ENCODE measurements around the gene AFF1.

Gene AFF1

GRCh38 chr4:86910820-86911684 lies 23.8 kb upstream of the AFF1 start:
- TF ChIP-seq ZNF274 (IDR thresholded peaks at IDR 0.05; ENCODE audit: low read depth, low read length) = no peak
- H3K4me3 ChIP-seq (ENCODE audit: low read length) = no peak overlapping the region

DNA sequence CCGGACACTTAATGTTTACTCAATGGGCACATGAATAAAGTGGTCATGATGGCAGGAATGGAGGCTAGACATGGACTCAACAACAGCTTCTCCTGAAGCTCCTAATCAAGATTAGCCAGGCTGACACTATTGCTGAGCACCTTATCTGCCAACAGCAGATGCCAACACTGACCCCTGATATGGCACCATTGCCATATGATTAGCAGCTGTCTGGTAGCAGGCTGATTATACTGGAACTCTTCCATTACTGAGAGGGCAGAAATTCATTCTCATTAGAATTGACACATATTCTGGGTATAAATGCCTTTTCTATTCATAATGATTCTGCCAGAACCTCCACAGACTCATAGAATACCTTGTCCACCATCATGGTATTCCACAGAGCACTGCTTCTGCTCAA lies 18.4 kb upstream of the AFF1 start:
- H3K4me3 ChIP-seq (ENCODE audit: low read length) = no peak overlapping the region
- no peak for TF ChIP-seq ZNF274 (IDR thresholded peaks at IDR 0.05; ENCODE audit: low read depth, low read length)

DNA sequence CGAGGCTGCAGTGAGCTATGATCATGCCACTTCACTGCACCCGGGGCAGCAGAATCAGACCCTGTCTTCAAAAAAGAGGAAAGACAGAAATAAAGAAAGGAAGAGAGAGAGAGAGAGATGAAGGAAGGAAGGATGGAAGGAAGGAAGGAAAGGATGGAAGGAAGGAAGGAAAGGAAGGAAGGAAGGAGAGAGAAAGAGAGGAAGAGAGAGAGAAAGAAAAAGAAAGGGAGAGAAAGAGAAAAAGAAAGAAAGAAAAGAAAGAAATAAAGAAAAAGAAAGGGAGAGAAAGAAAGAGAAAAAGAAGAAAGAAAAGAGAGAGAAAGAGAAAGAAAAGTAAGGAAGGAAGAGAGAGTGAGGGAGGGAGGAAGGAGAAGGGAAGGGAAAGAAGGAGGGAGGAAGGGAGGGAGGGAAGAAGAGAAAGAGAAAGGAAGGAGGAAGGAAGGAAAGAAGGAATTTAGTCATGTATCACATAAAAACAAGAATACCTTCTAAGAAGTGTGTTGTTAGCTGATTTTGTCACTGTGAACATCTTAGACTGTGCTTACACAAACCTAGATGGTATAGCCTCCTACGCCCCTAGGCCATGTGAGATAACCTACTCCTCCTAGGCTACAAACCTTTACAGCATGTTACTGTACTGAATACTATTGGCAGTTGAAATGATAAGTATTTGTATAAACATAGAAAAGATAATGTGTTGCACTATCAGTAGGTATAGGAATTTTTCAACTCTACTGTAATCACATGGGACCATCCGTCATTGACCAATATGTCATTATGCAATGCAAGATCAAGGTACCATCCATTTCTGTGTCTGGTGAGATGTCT lies 17.4 kb upstream of the AFF1 start:
- no peak overlapping the region for H3K4me3 ChIP-seq (ENCODE audit: low read length)
- no peak for TF ChIP-seq ZNF274 (IDR thresholded peaks at IDR 0.05; ENCODE audit: low read depth, low read length)

GRCh38 chr4:86918539-86919072 lies 16.2 kb upstream of the AFF1 start:
- no peak for TF ChIP-seq ZNF274 (IDR thresholded peaks at IDR 0.05; ENCODE audit: low read depth, low read length)
- H3K4me3 ChIP-seq (ENCODE audit: low read length) = no peak overlapping the region

DNA sequence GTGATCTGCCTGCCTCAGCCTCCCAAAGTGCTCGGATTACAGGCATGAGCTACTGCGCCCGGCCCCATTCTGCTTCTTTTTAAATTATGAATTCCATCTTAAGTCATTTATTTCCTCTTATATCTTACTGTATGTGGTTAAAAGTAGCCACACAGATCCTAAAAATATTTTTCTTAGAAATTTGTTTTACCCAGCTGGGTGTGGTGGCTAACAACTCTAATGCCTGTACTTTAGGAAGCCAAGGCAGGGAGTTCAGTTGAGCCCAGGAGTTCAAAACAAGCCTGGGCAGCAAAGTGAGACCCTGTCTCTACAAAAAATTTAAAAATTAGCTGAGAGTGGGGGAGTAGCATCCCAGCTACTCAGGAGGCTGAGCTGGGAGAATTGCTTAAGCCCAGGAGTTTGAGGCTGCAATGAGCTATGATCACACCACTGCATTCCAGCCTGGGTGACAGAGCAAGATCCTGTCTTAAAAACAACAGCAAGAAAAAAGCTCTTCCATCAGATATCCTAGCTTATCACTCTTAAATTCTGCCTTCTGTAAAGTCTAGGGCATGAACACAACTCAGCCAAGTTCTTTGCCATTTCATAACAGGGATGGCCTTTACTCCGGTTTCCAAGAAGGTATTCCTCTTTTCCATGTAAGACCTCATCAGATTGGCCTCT lies 15.1 kb upstream of the AFF1 start:
- no peak for TF ChIP-seq ZNF274 (IDR thresholded peaks at IDR 0.05; ENCODE audit: low read depth, low read length)
- no peak overlapping the region for H3K4me3 ChIP-seq (ENCODE audit: low read length)

GRCh38 chr4:86921608-86922252 lies 13.1 kb upstream of the AFF1 start:
- no peak for TF ChIP-seq ZNF274 (IDR thresholded peaks at IDR 0.05; ENCODE audit: low read depth, low read length)
- H3K4me3 ChIP-seq (ENCODE audit: low read length) = no peak overlapping the region

GRCh38 chr4:86924811-86925210 lies 10.0 kb upstream of the AFF1 start:
- no peak for TF ChIP-seq ZNF274 (IDR thresholded peaks at IDR 0.05; ENCODE audit: low read depth, low read length)
- no peak overlapping the region for H3K4me3 ChIP-seq (ENCODE audit: low read length)

DNA sequence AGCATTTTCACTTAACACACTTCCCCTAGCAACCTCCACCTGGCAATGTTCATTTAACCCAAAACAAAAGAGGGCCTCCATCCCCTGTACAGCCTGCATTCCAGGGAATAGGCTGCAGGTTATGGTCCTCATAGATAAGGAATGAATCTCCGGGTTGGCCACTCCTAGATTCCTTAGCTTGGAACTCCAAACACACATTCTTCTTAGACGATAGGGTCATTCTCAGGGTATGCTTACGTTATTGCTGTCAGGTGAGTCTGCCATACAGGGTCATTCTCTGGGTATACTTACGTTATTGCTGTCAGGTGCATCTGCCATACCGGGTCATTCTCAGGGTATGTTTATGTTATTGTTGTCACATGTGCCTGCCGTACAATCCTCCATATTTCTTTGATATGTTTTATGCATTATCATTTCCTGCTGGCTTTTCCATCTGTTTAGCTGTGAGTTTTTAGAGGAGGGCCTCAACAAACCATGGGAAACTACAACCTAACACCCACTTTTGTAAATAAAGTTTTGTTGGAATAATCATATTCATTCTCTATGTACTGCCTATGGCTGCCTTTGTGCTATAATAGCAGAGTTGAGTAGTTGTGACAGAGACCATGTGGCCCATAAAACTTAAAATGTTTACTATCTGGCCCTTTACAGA lies 8.2 kb upstream of the AFF1 start:
- TF ChIP-seq ZNF274 (IDR thresholded peaks at IDR 0.05; ENCODE audit: low read depth, low read length) = no peak
- no peak overlapping the region for H3K4me3 ChIP-seq (ENCODE audit: low read length)

- TF ChIP-seq ZNF274 (IDR thresholded peaks at IDR 0.05; ENCODE audit: low read depth, low read length) = no peak
- no peak overlapping the region for H3K4me3 ChIP-seq (ENCODE audit: low read length)
Measured at GRCh38 chr4:86927843-86928395, 6.9 kb upstream of the AFF1 start.

GRCh38 chr4:86928400-86929255 lies 6.2 kb upstream of the AFF1 start:
- TF ChIP-seq ZNF274 (IDR thresholded peaks at IDR 0.05; ENCODE audit: low read depth, low read length) = no peak
- H3K4me3 ChIP-seq (ENCODE audit: low read length) = no peak overlapping the region

- H3K4me3 ChIP-seq (ENCODE audit: low read length) = peak overlapping the region; percentile 100
Measured at GRCh38 chr4:86934147-86934770, 552 bp upstream of the AFF1 start.

DNA sequence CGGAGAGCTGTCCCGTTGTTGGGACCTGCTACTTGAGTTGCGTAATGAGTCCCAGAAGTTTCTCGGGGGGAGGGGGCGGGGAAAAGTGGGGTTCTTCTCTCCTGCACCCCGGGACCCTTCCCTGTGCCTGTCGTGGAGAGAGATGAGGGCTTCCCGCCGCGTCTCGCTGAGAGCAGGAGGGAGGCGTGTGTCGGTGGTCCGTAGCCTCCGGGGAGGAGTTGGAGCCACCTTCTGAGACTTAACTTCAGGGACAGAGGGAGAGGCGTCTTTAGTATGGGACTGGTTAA lies 698 bp downstream of the AFF1 start:
- H3K4me3 ChIP-seq (ENCODE audit: low read length) = peak overlapping the region; percentile 80
- TF ChIP-seq ZNF274 (IDR thresholded peaks at IDR 0.05; ENCODE audit: low read depth, low read length) = no peak

More at GRCh38 chr4:86934147-86934770, 552 bp upstream of the AFF1 start:
- no peak for TF ChIP-seq ZNF274 (IDR thresholded peaks at IDR 0.05; ENCODE audit: low read depth, low read length)
